ENCODE data around the gene MED15.

Gene MED15

DNA sequence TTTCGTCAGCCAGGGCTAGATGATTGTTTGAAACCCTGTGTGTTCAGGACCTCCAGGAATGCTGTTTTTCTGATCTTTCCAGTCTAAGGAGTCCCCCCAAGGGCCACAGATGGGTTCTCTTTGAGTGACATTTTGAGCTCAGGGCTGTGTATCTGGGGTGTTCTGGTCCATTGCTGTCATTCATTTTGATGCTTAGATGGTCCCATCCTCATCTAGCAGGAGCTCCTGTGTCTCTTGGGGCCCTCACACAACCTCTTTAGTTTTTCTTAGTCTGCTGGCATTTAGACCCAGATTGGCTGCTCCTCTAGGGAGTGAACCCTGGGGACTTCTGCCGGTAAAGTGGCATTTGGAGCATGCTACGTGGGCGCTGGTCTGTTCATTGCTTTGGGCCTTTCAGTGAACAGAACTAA is 39.1 kb downstream of the MED15 start:
- ATAC-seq (ENCODE audit: insufficient read depth, low read depth) (no peak), DNase-seq (no peak)
- Histone ChIP-seq H3K9ac (ENCODE audit: low read depth, low read length) (no peak overlapping the region), H3K27ac (ENCODE audit: low read length) (no peak overlapping the region), H3K9me3 (ENCODE audit: insufficient read depth, low read length, severe bottlenecking) (no peaks in the 10 kb centered on the region), H4K20me1 (ENCODE audit: insufficient read depth, low read length) (peaks cover 63% of the 10 kb centered on the region), H3K4me2 (ENCODE audit: insufficient read depth, low read length) (no peak overlapping the region), H2AFZ (ENCODE audit: low read depth, low read length) (no peak overlapping the region), H3K4me3 (ENCODE audit: low read depth in 1 of 2, low read length in 2 of 2) (no peak overlapping the region), H3K27me3 (ENCODE audit: insufficient read depth, low read length, poor library complexity) (no peaks in the 10 kb centered on the region), H3K36me3 (ENCODE audit: insufficient read depth, low read length) (peaks cover 37% of the 10 kb centered on the region), H3K79me2 (ENCODE audit: insufficient read depth, low read length) (peaks cover 74% of the 10 kb centered on the region), H3K4me1 (ENCODE audit: insufficient read depth, low read length) (peaks cover 21% of the 10 kb centered on the region)
- TF ChIP-seq, protein P1, sequence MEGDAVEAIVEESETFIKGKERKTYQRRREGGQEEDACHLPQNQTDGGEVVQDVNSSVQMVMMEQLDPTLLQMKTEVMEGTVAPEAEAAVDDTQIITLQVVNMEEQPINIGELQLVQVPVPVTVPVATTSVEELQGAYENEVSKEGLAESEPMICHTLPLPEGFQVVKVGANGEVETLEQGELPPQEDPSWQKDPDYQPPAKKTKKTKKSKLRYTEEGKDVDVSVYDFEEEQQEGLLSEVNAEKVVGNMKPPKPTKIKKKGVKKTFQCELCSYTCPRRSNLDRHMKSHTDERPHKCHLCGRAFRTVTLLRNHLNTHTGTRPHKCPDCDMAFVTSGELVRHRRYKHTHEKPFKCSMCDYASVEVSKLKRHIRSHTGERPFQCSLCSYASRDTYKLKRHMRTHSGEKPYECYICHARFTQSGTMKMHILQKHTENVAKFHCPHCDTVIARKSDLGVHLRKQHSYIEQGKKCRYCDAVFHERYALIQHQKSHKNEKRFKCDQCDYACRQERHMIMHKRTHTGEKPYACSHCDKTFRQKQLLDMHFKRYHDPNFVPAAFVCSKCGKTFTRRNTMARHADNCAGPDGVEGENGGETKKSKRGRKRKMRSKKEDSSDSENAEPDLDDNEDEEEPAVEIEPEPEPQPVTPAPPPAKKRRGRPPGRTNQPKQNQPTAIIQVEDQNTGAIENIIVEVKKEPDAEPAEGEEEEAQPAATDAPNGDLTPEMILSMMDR (IDR thresholded peaks at IDR 0.05; ENCODE audit: borderline replicate concordance, extremely low read depth, low read length, poor library complexity, severe bottlenecking): no peak
- TF ChIP-seq EZH2 (IDR thresholded peaks at IDR 0.05; ENCODE audit: borderline replicate concordance, low read depth, low read length, severe bottlenecking): no peak

DNA sequence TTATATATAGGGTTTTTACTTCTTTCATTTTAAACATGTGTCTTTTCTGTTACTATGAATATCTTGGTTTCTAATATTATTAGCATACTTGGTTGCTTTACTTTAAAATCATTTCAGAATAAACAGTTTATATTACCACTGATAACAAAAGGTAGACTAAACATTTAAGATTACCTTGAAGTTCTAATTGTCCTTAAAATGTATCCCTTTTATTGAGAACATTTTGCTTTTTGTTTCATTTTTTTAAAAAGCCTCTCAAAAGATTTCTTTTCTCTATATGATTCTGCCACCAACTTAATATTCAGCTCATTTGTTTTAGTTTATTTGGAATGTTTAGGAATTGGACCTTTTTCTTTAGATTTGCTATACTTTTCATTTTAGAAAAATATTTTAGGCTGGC is 39.6 kb downstream of the MED15 start:
- Histone ChIP-seq H3K27me3 (ENCODE audit: insufficient read depth, low read length, poor library complexity) (no peaks in the 10 kb centered on the region), H3K36me3 (ENCODE audit: insufficient read depth, low read length) (peaks cover 38% of the 10 kb centered on the region), H4K20me1 (ENCODE audit: insufficient read depth, low read length) (peaks cover 65% of the 10 kb centered on the region), H3K4me1 (ENCODE audit: insufficient read depth, low read length) (peaks cover 21% of the 10 kb centered on the region), H3K9me3 (ENCODE audit: insufficient read depth, low read length, severe bottlenecking) (no peaks in the 10 kb centered on the region), H3K4me2 (ENCODE audit: insufficient read depth, low read length) (no peak overlapping the region), H3K79me2 (ENCODE audit: insufficient read depth, low read length) (peaks cover 77% of the 10 kb centered on the region), H3K4me3 (ENCODE audit: low read depth in 1 of 2, low read length in 2 of 2) (no peak overlapping the region), H3K27ac (ENCODE audit: low read length) (no peak overlapping the region), H3K9ac (ENCODE audit: low read depth, low read length) (no peak overlapping the region), H2AFZ (ENCODE audit: low read depth, low read length) (no peak overlapping the region)
- ATAC-seq (ENCODE audit: insufficient read depth, low read depth) (no peak), DNase-seq (no peak)
- no peak for TF ChIP-seq EZH2 (IDR thresholded peaks at IDR 0.05; ENCODE audit: borderline replicate concordance, low read depth, low read length, severe bottlenecking)
- TF ChIP-seq, protein P1 (IDR thresholded peaks at IDR 0.05; ENCODE audit: borderline replicate concordance, extremely low read depth, low read length, poor library complexity, severe bottlenecking): no peak

DNA sequence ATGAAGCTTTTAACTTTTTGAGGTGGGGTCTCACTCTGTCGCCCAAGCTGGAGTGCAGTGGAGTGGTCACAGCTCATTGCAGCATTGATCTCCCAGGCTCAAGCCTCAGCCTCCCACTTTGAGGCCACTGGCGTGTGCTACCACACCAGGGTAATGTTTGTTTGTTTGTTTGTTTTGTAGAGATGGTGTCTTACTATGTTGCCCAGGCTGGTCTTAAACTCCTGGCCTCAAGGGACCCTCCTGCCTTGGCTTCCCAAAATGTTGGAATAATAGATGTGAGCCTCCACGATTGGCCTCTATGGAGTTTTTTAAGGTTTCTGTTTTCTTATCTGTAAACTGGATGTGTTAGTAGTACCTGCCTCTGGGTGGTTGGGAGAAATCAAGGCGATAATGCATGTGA is 41.4 kb downstream of the MED15 start:
- 0 out of 2 replicates have a peak overlapping the region, but pooled peaks have one; percentile 16 for H3K4me2 ChIP-seq (ENCODE audit: insufficient read depth, low read length)
- no peak overlapping the region for H3K9ac ChIP-seq (ENCODE audit: low read depth, low read length)
- DNase-seq: no peak
- H3K4me1 ChIP-seq (ENCODE audit: insufficient read depth, low read length): peaks cover 21% of the 10 kb centered on the region
- H3K27ac ChIP-seq (ENCODE audit: low read length): peak overlapping the region; percentile 52
- peaks cover 49% of the 10 kb centered on the region for H3K36me3 ChIP-seq (ENCODE audit: insufficient read depth, low read length)
- no peak overlapping the region for H2AFZ ChIP-seq (ENCODE audit: low read depth, low read length)
- H4K20me1 ChIP-seq (ENCODE audit: insufficient read depth, low read length): peaks cover 69% of the 10 kb centered on the region
- no peaks in the 10 kb centered on the region for H3K27me3 ChIP-seq (ENCODE audit: insufficient read depth, low read length, poor library complexity)
- no peak for ATAC-seq (ENCODE audit: insufficient read depth, low read depth)
- TF ChIP-seq, protein P1 (IDR thresholded peaks at IDR 0.05; ENCODE audit: borderline replicate concordance, extremely low read depth, low read length, poor library complexity, severe bottlenecking): no peak
- no peak for TF ChIP-seq EZH2 (IDR thresholded peaks at IDR 0.05; ENCODE audit: borderline replicate concordance, low read depth, low read length, severe bottlenecking)
- H3K79me2 ChIP-seq (ENCODE audit: insufficient read depth, low read length): peaks cover 71% of the 10 kb centered on the region
- H3K9me3 ChIP-seq (ENCODE audit: insufficient read depth, low read length, severe bottlenecking): no peaks in the 10 kb centered on the region
- no peak overlapping the region for H3K4me3 ChIP-seq (ENCODE audit: low read depth in 1 of 2, low read length in 2 of 2)
